RWPE2 (cell line): ENCODE data around the gene TMEM208.

ENCODE experiments used
- ATAC-seq: fragments of 200-7000 bp; cut with Tn5 transposase; 3 replicates; pipeline ENCODE4 v1.9.1; 2021; ENCODE audit warnings: low read depth
- DNase-seq: peaks from one replicate; pipeline ENCODE4 v3.0.0-alpha.2; 2020; ENCODE audit warnings: low spot score
- H3K27ac ChIP-seq: fragments of 450-650 bp; 2 replicates; pipeline ENCODE4 v1.5.1; 2017; ENCODE audit warnings: mild to moderate bottlenecking; ENCODE audit not compliant: poor library complexity, severe bottlenecking
- H3K27me3 ChIP-seq: fragments of 250-450 bp; sonication (Bioruptor Pico); 2 replicates; pipeline ENCODE4 v1.5.1; 2021; ENCODE audit warnings: mild to moderate bottlenecking, moderate library complexity; ENCODE audit not compliant: insufficient read depth, poor library complexity, severe bottlenecking
- H3K36me3 ChIP-seq: fragments of 250-450 bp; sonication (Bioruptor Pico); 2 replicates; pipeline ENCODE4 v1.5.1; 2020; ENCODE audit warnings: low read depth, mild to moderate bottlenecking, moderate library complexity
- H3K4me1 ChIP-seq: fragments of 250-450 bp; sonication (Bioruptor Pico); 2 replicates; pipeline ENCODE4 v1.5.1; 2021; ENCODE audit warnings: mild to moderate bottlenecking, moderate library complexity; ENCODE audit not compliant: insufficient read depth, poor library complexity, severe bottlenecking
- H3K4me3 ChIP-seq: fragments of 250-450 bp; sonication (Bioruptor Pico); 2 replicates; pipeline ENCODE4 v1.5.1; 2021; ENCODE audit warnings: mild to moderate bottlenecking, moderate library complexity; ENCODE audit not compliant: severe bottlenecking
- H3K9me3 ChIP-seq: fragments of 250-450 bp; sonication (Bioruptor Pico); 2 replicates; pipeline ENCODE4 v1.5.1; 2021; ENCODE audit warnings: mild to moderate bottlenecking, moderate library complexity; ENCODE audit not compliant: severe bottlenecking
- TF ChIP-seq, protein P1 (sequence below): fragments of 450-650 bp; IDR thresholded peaks from one replicate; pipeline ENCODE4 v1.5.1; 2017; ENCODE audit warnings: mild to moderate bottlenecking, moderate library complexity; ENCODE audit not compliant: poor library complexity, severe bottlenecking

The TMEM208 gene

DNA sequence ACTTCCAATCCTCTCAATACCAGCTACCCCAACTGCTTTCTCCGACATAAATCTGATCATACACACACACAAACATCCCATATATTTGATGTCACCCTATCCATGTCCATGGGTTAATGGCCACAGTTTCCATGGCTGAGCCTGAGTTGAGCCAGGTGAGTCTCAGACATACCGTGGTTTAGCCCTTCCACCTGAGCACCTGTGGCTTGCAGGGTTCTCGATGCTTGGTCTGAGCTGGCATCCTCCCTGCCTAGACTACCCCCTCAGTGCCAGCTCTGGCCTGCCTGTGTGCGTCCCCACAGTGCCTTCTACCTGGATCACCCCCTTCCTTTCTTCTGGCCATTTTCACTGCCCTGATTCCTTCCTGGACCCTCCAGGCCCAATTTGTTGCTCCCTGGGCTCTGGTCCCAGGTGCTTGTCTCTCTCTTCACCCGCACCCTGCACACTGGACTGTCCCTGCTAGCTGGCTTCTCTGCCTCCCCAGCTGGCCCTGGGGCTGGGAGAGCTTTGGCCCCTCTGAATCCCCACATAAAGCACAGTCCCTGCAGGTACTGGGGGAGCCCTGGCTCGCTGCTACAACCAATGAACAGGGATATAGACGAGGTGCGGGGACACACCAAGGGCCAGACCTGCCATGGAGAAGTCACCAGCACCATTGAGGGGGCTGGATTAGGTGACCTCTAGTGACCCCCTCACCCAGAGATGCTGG is 20.6 kb upstream of the TMEM208 start:
- ATAC-seq = peak; percentile 0; the same call in 1 of the 3 replicates
- H3K27ac ChIP-seq = peak overlapping the region; percentile 92

DNA sequence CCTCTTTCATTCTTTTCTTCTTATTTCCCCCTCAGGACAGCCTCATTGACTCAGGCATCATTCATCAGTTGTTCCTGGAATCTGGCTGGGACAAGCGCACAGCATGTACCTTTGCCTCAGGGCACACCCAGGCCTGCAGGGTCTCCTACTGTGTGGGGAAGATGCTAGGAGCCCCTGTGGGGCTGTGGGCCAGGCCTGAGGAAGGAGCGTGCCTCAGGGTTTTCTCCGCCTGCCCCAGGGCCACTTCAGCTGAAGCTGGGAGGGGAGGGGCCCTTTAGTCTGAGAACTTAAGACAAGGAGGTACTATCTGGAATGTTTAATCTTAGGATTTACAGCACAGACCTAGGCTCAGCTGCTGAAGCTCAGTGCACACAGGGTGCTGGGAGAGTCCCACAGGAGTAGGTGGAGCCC is 20.1 kb upstream of the TMEM208 start:
- H3K27ac ChIP-seq = peak overlapping the region; percentile 92
- H3K4me1 ChIP-seq = peaks cover 27% of the 10 kb centered on the region
- no peaks in the 10 kb centered on the region for H3K9me3 ChIP-seq
- DNase-seq (peak; percentile 80), ATAC-seq (peak; percentile 47)
- peaks cover 13% of the 10 kb centered on the region for H3K36me3 ChIP-seq
- H3K4me3 ChIP-seq = no peak overlapping the region
- TF ChIP-seq, protein P1, sequence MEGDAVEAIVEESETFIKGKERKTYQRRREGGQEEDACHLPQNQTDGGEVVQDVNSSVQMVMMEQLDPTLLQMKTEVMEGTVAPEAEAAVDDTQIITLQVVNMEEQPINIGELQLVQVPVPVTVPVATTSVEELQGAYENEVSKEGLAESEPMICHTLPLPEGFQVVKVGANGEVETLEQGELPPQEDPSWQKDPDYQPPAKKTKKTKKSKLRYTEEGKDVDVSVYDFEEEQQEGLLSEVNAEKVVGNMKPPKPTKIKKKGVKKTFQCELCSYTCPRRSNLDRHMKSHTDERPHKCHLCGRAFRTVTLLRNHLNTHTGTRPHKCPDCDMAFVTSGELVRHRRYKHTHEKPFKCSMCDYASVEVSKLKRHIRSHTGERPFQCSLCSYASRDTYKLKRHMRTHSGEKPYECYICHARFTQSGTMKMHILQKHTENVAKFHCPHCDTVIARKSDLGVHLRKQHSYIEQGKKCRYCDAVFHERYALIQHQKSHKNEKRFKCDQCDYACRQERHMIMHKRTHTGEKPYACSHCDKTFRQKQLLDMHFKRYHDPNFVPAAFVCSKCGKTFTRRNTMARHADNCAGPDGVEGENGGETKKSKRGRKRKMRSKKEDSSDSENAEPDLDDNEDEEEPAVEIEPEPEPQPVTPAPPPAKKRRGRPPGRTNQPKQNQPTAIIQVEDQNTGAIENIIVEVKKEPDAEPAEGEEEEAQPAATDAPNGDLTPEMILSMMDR = no peak
- H3K27me3 ChIP-seq = no peaks in the 10 kb centered on the region

More for the DNA sequence above, 20.6 kb upstream of the TMEM208 start:
- DNase-seq = peak; percentile 46
- no peak overlapping the region for H3K4me3 ChIP-seq
- no peaks in the 10 kb centered on the region for H3K9me3 ChIP-seq
- no peaks in the 10 kb centered on the region for H3K27me3 ChIP-seq
- H3K36me3 ChIP-seq = peaks cover 19% of the 10 kb centered on the region
- peaks cover 26% of the 10 kb centered on the region for H3K4me1 ChIP-seq
- TF ChIP-seq, protein P1 = no peak

DNA sequence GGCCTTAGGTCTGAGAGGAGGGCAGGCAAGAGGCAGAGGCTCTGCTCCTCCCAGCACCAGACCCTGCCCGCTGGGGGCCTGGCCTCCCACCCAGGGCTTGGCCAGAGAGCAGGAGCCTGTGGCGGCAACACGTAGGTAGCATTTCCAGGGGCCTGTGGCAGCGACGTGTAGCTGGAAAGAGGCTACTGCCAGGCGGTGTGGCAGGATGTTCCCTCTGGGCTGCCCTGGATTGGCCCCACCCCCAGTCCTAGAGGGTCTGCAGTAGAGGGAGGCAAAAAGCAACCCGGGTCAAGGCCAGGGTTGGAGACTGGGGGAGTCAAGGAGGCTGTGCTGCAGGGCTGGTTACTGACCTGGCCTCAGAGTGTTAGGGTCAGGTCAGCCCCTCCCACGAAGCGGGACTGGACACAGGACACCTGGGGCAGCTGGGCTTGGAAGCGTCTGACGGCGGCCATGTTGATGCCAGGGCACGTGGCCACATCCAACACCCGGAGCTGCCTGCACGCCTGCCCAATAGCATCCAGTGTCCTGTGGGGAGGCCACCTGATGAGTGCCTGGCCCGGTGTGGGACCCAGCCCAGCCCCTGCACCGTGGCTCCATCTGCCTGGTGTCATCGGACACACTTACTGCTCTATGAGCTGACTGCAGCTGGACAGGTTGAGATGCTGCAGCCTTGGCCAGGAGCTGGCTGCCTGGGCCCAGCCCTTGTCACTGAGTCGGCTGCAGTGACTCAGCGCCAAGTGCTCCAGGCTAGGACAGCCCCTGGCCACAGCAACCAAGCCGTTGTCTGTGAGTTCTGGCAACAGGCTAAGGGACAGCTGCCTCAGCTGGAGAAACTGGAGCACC is 19.5 kb upstream of the TMEM208 start:
- peak overlapping the region; percentile 92 for H3K27ac ChIP-seq
- H3K27me3 ChIP-seq = no peaks in the 10 kb centered on the region
- H3K9me3 ChIP-seq = no peaks in the 10 kb centered on the region
- TF ChIP-seq, protein P1 = no peak
- no peak overlapping the region for H3K4me3 ChIP-seq
- ATAC-seq (peak; percentile 49), DNase-seq (peak; percentile 72)
- peaks cover 7% of the 10 kb centered on the region for H3K36me3 ChIP-seq
- H3K4me1 ChIP-seq = peaks cover 34% of the 10 kb centered on the region

DNA sequence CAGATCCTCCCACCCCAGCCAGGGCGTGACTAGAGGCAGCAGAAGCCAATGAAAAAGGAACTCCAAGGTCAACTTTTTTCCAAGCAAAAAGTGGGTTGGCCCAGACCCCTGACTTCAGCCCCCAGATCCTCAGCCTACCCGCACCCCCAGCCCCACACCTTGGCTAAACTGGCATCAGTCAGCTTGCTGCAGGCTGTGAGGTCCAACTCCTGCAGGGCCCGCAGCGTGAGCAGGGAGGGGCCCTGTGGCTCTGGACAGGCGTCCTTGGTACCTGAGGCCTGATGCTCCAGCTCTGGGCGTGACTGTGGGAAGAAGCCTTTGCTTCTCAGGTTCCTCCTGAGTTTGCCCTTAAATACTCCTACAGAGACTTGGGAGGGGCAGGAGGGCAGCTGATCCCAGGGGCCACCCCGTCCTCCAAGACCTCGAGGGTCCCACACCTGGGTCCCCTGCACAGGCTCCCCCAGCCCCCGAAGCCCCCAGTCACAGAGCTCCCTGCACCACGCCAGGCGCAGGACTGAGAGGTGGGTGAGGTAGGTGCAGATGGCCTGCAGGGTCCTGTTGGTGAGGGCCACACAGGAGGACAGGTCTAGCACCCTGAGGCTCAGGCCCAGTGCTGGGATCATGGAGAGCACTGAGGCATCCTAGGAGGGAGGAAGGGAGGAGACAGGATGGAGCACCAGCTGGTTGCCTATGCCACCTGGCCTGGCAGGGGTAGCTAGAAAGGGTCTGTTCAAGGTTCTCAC is 18.6 kb upstream of the TMEM208 start:
- H3K9me3 ChIP-seq = no peaks in the 10 kb centered on the region
- H3K27ac ChIP-seq = peak overlapping the region; percentile 92
- H3K27me3 ChIP-seq = no peaks in the 10 kb centered on the region
- DNase-seq (peak; percentile 62), ATAC-seq (no peak; the same call in 2 of the 3 replicates)
- H3K36me3 ChIP-seq = no peaks in the 10 kb centered on the region; the same call in none of the 2 replicates
- TF ChIP-seq, protein P1 = no peak
- H3K4me3 ChIP-seq = no peak overlapping the region
- peaks cover 42% of the 10 kb centered on the region for H3K4me1 ChIP-seq
